GM19372 (cell line): ENCODE measurements around the gene TMEM208.

Source experiments
- ATAC-seq: cut with Tn5 transposase; IDR thresholded peaks from one replicate; pipeline ENCODE4 v1.9.1; 2021; ENCODE audit warnings: mild to moderate bottlenecking, low read depth, moderate library complexity; ENCODE audit not compliant: unreplicated experiment

Gene TMEM208

GRCh38 chr16:67248073-67248400 is 21.1 kb downstream of the TMEM208 start:
- ATAC-seq, result no peak

DNA sequence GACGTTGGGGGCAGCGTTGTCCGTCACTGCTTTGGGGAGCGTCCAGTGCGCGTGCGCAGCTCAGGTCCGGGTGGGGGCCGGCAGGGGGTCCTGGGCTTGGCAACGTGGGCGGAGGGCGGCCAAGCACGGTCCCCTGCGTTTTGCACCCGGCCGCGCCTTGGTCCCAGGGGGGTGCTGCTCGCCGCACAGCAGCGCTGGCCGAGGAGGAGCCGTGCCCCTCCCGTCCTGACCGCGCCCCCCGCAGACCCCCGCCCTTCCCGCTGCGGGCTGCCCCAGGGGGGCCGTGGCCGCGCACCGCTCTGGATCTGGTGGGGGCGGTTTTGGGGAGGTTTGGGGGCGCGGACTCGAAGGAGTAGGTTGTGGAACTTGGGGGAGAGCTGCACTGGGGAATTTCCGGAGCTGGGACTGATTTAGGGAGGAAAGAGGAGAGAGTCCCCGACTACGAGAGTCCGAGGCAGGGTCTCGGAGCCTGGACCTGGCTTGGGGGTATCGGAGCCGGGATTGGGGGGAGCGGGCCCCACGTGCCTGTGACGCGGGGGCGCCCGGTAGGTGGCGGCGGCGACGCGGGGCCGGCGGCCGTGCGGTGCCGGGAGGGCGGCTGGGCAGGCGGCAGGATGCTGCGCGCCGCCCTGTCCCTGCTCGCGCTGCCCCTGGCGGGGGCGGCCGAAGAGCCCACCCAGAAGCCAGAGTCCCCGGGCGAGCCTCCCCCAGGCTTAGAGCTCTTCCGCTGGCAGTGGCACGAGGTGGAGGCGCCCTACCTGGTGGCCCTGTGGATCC is 21.7 kb downstream of the TMEM208 start, which contains the start of gene SLC9A5:
Gene SLC9A5, plus strand, starts transcription at position 579 of the 777 bp plus-strand sequence. Its CDS starts 36 bp downstream, at position 615.
- no peak for ATAC-seq

DNA sequence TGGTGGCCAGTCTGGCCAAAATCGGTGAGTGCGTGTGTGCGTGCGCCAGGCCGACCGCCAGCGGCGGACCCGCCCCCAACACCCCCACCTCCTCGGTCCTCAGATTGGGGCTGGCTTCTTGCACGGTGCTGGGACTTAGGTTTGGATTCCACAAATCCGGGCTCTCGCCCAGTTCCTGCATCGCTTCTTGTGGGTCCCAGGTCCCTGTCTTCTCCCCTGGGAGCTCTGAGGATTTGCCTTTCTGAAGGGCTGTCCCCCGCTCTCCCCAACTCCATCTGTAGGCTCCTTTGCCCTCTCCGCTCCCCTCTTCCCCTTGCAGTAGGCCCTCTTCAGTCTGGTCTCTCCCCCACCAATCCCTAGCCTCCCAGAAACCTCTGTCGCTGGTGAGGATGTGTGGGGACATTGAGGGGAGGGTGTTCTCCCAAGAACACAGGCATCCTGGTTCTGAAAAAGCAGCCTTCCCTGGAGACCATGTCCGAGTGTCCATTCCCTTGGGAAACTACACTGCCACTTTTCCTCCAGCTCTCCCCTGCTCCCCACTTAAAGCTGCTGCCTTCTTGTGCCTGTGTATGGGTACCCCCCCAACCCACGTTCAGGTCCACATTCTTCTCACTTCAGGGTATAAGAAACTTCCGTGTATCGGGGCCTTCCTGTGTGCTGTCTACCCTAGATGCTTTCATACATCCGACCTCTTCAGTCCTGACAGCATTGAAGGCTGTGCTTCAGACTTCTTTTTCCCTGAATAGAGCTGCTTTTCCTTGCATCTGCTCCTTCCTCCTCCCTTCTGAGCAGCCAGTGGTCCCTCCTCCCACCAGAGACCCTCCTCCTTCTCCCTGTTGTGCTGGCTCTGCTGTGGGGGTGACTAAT is 22.5 kb downstream of the TMEM208 start:
- no peak for ATAC-seq

DNA sequence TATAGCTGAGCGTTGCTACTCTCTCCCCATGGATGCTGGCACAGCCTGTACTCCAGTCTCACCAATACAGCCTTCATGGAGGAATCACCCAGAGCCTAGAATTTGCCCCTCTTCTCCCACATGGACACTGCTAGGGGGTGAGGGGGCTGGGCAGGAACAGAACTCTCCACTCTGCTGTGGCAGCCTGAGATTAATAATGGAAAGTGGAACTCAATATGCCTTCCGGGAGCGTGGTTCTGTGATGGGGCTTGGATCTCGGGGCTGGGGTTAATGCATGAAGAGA is 23.1 kb downstream of the TMEM208 start:
- no peak for ATAC-seq

- no peak for ATAC-seq
Measured at GRCh38 chr16:67252609-67253497, 25.9 kb downstream of the TMEM208 start.

DNA sequence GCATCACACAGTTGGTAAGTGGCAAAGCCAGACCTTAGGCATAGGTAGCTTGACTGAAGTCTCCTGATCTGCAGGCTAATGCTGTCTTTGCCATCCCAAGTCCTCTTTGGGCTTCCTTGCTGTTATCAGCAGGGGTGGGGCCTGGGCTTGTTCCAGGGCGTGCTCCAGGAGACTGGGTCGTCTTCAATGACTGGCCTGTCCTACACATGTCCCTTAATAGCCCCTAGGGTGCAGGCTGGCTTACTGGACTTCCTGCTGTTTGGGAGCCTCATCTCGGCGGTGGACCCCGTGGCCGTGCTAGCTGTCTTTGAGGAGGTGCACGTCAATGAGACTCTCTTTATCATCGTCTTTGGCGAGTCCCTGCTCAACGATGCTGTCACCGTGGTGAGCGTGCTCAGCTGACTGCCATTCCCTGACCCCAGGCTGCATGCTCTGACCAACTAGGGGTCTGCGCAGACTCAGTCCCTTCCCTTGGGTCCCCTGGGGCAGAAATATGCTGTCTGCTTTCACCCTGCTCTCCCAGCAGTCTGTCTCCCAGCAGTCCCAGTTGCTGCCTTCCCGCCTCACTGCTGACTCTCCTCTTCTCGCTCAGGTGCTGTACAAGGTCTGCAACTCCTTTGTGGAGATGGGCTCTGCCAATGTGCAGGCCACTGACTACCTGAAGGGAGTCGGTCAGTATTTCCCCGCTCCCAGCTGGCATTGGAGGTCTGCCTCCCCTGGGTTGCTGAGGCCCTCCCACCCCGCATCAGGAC is 28.0 kb downstream of the TMEM208 start:
- ATAC-seq, result no peak

DNA sequence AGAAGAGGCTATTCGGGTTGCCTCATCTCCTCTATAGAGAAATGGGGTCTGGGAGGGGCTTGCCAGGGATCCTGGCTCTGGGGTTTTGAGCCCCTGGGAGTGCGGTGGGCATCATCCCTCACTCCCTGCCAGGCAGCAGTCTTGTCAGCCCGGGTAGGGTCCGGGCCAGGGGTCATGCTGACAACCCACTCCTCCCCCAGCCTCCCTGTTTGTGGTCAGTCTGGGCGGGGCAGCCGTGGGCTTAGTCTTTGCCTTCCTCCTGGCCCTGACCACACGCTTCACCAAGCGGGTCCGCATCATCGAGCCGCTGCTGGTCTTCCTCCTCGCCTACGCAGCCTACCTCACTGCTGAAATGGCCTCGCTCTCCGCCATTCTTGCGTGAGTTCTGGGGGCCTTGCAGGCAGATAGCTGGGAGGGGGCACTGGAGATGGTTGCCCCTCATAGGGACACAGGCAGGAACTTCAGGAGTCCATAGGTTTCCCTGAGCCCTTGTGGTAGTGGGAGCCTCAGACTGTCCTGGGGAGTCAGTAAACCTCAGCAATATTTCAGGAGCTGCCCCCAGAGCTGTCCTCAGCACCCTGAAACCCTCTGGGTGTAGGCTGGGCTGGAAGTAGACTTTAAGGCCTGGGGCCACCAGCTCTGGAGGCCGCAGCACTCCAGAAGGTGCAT is 28.8 kb downstream of the TMEM208 start:
- no peak for ATAC-seq

DNA sequence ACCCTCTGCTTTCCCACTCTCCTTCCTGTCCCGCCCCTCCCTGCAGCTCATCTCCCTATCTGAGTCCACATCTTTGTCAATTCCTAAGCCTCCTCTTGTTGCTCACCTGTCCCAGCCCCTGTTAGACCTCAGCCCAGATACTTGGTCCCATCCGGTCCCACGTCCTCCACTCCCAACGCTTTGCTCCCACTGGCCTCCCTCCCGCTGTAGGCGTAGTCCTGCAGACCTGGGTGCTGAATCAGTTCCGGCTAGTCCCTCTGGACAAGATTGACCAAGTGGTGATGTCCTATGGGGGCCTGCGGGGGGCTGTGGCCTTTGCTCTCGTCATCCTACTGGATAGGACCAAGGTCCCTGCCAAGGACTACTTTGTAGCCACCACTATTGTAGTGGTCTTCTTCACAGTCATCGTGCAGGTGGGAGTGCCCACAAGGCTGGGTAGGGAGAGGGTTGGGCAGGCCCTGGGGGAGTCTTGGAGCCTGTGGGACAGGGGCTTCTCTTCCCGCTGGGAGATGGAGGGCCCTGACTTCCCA is 29.8 kb downstream of the TMEM208 start:
- no peak for ATAC-seq

GRCh38 chr16:67257486-67258160 is 30.7 kb downstream of the TMEM208 start:
- ATAC-seq, result no peak

DNA sequence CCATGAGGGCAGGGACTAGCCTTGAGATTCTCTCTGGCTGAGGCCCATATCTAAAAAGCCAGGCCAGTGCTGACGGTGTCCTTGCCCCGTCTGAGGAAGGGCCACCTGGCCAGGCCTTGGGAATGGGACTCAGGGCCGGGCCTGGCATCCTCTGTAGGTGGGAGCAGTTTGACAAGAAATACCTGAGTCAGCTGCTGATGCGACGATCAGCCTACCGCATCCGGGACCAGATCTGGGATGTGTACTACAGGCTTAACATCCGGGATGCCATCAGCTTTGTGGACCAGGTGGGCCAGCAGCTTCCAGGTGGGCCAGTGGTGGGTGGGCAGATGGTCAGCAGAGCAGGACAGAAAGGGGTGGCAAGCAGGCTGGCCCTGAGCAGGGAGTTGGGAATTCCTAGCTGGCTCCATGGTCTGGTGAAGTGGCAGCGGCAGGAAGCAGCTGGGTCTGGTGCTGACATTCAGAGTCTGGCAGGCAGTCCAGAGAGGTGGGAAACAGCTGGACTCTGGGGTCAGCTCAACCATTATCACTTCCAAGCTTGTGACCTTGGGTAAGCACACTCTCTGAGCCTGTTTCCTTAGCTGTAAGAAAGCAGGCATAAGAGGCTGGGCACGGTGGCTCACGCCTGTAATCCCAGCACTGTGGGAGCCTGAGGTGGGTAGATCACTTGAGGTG is 31.4 kb downstream of the TMEM208 start:
- no peak for ATAC-seq

DNA sequence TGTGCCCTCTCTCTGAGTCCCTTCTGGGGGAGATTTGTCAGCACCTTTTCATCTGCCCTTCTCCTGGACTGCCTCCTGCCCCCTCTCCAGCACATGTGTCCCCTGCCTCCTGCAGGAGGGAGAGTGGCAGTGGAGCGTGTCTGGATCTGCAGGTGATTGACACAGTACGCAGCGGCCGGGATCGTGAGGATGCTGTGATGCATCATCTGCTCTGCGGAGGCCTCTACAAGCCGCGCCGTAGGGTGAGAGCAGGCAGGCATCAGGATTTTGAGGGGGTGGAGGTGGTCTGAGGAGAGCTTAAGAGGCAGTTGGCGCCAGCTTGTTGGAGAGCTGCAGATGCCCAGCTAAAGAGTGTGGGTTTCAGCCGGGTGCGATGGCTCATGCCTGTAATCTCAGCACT is 32.8 kb downstream of the TMEM208 start:
- no peak for ATAC-seq

- no peak for ATAC-seq
Measured at GRCh38 chr16:67260426-67261063, 33.6 kb downstream of the TMEM208 start.

- no peak for ATAC-seq
Measured at GRCh38 chr16:67263201-67263600, 36.3 kb downstream of the TMEM208 start.

DNA sequence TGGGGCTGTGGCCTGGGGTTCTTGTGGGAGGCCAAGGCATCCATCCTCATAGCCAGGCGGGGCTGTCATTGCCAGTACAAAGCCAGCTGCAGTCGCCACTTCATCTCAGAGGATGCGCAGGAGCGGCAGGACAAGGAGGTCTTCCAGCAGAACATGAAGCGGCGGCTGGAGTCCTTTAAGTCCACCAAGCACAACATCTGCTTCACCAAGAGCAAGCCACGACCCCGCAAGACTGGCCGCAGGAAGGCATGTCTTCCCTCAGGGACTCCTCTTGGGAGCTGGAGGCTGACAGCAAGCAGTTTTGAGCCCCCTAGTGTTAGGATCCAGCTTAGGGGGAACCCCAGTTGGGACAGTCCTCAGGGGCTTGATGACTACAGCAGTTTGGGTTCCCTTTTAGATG is 37.3 kb downstream of the TMEM208 start:
- no peak for ATAC-seq

- no peak for ATAC-seq
Measured at GRCh38 chr16:67264866-67265265, 37.9 kb downstream of the TMEM208 start.

DNA sequence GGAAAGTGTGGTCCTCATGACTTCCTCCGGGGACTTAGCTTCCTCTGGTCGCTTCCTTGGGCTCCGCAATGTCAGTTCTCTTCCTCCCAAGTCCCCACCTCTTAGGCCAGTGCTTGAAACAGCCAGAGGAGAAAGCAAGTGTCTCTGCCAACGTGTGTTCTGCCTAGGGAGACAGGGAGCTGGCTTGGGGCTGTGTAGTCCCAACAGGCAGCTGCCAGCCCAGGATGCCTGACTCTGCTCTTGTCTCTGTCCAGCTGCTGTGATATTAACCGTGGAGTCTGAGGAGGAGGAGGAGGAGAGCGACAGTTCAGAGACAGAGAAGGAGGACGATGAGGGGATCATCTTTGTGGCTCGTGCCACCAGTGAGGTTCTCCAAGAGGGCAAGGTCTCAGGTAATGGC is 38.9 kb downstream of the TMEM208 start:
- ATAC-seq, result no peak

GRCh38 chr16:67268136-67268579 is 41.2 kb downstream of the TMEM208 start:
- ATAC-seq, result no peak

DNA sequence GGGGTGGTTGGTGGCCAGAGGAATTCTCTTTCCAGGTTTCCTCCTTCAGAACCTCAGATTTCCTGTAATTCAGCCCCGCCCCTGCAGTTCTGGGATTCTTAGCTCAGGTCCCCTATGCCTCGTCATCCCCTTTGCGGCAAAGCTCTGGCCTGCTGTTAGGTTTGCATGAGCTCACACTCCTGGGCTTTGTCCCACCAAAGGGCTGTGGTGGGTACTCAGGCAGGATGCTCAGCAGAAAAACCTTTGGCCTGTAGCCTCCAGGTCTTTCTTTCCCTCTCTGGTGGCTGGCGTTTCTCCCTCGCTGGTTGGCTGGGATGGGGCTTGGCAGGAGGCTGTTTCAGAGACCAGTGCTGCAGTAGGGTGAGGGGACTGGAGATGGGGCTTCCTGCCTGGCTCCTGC is 42.8 kb downstream of the TMEM208 start:
- no peak for ATAC-seq
